ENCODE measurements around the gene TBC1D22A. TPM values are rescaled to one million over a fixed set of nuclear protein-coding genes. Genes with fewer than 3 reads are reported as not detected.

The TBC1D22A gene
- total RNA-seq, 1 donor from 2014 or later: 18.9 TPM

DNA sequence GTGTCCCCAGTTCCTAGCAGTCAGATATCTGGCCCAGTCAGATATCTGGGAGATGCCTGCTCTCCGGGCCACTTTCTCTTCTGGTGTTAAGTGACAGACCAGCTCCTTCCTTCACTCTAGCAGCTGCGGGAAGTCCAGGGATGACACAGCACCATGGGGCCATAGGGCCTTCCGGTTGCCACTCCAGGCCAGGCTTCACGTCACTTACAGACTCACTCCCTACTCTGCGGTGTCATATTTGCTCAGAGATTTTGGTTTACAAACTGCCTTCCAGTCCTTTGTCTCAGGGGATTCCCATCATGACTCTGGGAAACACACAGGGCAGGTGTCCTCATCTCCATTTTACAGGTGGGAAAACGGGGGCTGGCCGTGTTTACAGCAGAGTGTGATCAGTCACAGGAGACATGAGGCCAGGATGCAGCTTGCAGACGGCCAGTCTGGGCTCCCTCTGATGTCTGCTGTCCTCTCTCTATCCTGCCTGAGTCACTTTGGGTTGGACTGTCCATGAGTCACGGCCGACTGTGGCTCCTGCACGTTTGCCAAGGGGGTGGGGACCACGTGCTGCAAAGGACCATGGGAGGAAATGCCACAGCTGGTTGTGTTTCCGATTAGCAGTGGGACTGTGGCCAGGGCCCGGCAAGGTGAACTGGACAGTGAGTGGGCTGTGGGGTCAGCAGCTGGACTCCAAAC is 8.2 kb upstream of the TBC1D22A start:
- H3K9me3 Mint-ChIP-seq (ENCODE audit: low read depth): peaks cover 5% of the 10 kb centered on the region
- H3K27me3 Mint-ChIP-seq (ENCODE audit: low read depth): no peaks in the 10 kb centered on the region
- H3K36me3 Mint-ChIP-seq (ENCODE audit: low read depth): no peaks in the 10 kb centered on the region
- TF ChIP-seq, protein P1, sequence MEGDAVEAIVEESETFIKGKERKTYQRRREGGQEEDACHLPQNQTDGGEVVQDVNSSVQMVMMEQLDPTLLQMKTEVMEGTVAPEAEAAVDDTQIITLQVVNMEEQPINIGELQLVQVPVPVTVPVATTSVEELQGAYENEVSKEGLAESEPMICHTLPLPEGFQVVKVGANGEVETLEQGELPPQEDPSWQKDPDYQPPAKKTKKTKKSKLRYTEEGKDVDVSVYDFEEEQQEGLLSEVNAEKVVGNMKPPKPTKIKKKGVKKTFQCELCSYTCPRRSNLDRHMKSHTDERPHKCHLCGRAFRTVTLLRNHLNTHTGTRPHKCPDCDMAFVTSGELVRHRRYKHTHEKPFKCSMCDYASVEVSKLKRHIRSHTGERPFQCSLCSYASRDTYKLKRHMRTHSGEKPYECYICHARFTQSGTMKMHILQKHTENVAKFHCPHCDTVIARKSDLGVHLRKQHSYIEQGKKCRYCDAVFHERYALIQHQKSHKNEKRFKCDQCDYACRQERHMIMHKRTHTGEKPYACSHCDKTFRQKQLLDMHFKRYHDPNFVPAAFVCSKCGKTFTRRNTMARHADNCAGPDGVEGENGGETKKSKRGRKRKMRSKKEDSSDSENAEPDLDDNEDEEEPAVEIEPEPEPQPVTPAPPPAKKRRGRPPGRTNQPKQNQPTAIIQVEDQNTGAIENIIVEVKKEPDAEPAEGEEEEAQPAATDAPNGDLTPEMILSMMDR (IDR thresholded peaks at IDR 0.05): no peak
- peaks cover 40% of the 10 kb centered on the region for H3K4me1 Mint-ChIP-seq (ENCODE audit: low read depth)
- no peak for DNase-seq (ENCODE audit: low spot score)
- H3K27ac Mint-ChIP-seq (ENCODE audit: unreplicated experiment): peak overlapping the region; percentile 100
- peak overlapping the region; percentile 63 for H3K4me3 Mint-ChIP-seq (ENCODE audit: unreplicated experiment)

DNA sequence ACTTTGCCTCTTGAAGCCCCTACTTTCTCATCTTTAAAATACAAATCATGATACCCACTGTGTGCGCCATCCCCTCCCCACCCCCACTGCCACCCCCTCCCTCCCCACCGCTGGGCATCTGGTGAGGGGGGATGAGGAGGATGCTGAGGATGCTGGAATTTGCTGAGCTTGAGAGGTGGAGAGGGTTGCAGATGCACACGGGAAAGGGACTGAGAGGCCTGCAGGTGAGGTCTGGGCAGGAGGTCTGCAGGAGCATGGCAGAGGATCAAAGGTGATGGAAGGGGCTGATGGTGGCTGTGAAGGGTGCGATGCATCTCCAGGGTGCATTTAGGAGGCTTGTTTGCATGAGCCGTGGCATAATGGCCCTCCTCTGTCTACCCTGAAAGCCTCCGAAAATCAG is 7.6 kb upstream of the TBC1D22A start:
- Mint-ChIP-seq H3K9me3 (ENCODE audit: low read depth) (peaks cover 5% of the 10 kb centered on the region), H3K4me3 (ENCODE audit: unreplicated experiment) (no peak overlapping the region), H3K27me3 (ENCODE audit: low read depth) (no peaks in the 10 kb centered on the region), H3K4me1 (ENCODE audit: low read depth) (peaks cover 35% of the 10 kb centered on the region), H3K27ac (ENCODE audit: unreplicated experiment) (peak overlapping the region; percentile 100), H3K36me3 (ENCODE audit: low read depth) (no peaks in the 10 kb centered on the region)
- DNase-seq (ENCODE audit: low spot score): no peak
- TF ChIP-seq, protein P1 (IDR thresholded peaks at IDR 0.05): no peak

DNA sequence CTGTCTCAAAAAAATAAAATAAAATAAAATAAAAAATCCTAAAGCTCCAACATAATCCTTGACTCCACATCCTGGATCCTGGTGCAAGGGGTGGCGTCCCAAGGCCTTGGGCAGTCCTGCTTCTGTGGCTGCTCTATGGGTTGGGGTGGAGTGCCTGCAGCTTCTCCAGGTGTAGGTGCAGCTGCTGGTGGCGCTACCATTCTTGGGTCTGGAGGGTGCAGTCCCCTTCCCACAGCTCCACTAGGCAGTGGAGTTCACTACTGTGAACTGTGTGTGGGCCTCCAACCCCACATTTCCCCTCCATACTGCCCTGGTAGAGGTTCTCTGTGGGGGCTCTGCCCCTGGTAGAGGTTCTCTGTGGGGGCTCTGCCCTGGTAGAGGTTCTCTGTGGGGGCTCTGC is 6.9 kb upstream of the TBC1D22A start:
- TF ChIP-seq, protein P1 (IDR thresholded peaks at IDR 0.05): no peak
- Mint-ChIP-seq H3K27ac (ENCODE audit: unreplicated experiment) (no peak overlapping the region), H3K9me3 (ENCODE audit: low read depth) (peaks cover 5% of the 10 kb centered on the region), H3K4me3 (ENCODE audit: unreplicated experiment) (no peak overlapping the region), H3K4me1 (ENCODE audit: low read depth) (peaks cover 28% of the 10 kb centered on the region), H3K27me3 (ENCODE audit: low read depth) (no peaks in the 10 kb centered on the region), H3K36me3 (ENCODE audit: low read depth) (no peaks in the 10 kb centered on the region)
- DNase-seq (ENCODE audit: low spot score): no peak

DNA sequence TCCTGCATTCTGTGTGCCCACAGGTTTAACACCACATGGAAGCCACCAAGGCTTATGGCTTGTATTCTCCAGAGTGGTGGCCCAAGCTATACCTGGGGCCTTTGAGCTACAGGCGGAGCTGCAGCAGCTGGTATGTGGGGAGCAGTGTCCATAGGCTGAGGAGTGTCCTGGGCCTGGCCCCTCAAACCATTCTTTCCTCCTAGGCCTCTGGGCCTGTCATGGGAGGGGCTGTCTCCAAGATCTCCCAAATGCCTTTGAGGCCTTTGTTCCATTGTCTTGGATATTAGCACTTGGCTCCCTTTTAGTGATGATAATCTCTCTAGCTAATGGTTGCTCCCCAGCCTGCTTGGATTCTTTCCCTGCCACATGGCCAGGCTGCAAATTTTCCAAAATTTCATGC is 6.4 kb upstream of the TBC1D22A start:
- no peaks in the 10 kb centered on the region for H3K36me3 Mint-ChIP-seq (ENCODE audit: low read depth)
- DNase-seq (ENCODE audit: low spot score): no peak
- no peaks in the 10 kb centered on the region for H3K27me3 Mint-ChIP-seq (ENCODE audit: low read depth)
- H3K4me1 Mint-ChIP-seq (ENCODE audit: low read depth): peaks cover 29% of the 10 kb centered on the region
- TF ChIP-seq, protein P1 (IDR thresholded peaks at IDR 0.05): no peak
- no peak overlapping the region for H3K4me3 Mint-ChIP-seq (ENCODE audit: unreplicated experiment)
- H3K9me3 Mint-ChIP-seq (ENCODE audit: low read depth): peaks cover 5% of the 10 kb centered on the region
- H3K27ac Mint-ChIP-seq (ENCODE audit: unreplicated experiment): no peak overlapping the region

DNA sequence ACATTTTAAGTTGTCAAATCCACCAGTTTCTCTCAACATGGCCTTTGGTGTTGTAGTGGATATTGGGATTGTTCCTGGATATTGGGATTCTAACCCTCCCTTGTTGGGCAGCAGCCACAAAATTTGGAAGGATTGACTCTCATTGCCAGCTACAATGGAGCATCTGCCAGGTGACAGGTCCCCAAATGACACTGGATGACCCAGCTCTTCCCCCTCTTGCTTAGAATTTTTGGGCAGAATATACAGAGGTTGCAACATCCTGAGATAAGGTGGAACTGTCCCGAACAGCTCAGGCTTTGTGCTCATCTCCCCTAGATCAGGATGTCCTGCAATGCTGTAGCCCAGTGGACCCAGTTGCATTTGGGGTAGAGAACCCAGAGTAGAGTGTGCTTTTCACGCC is 5.3 kb upstream of the TBC1D22A start:
- Mint-ChIP-seq H3K4me1 (ENCODE audit: low read depth) (peaks cover 39% of the 10 kb centered on the region), H3K27me3 (ENCODE audit: low read depth) (no peaks in the 10 kb centered on the region), H3K9me3 (ENCODE audit: low read depth) (peaks cover 5% of the 10 kb centered on the region), H3K36me3 (ENCODE audit: low read depth) (no peaks in the 10 kb centered on the region), H3K27ac (ENCODE audit: unreplicated experiment) (no peak overlapping the region), H3K4me3 (ENCODE audit: unreplicated experiment) (no peak overlapping the region)
- TF ChIP-seq, protein P1 (IDR thresholded peaks at IDR 0.05): no peak
- no peak for DNase-seq (ENCODE audit: low spot score)
